Fibroblast of lung (primary cell): ENCODE results near the gene SOX30. TPM values are rescaled to one million over a fixed set of nuclear protein-coding genes. Genes with fewer than 3 reads are reported as not detected.
"Not testable (repeated sequence)": the region's sequence is repeated elsewhere in the genome, so short reads cannot be mapped to it uniquely, and the experiment has no call there.

Experiments used
- DNase-seq, 2 donors: peaks; one replicate each; pipeline versions ENCODE4 v3.0.0 to v3.0.0-alpha.2; 2010; ENCODE audit warnings: low read depth in 2 of 2
- H2AFZ ChIP-seq: 2 replicates; pipeline ENCODE4 v1.5.1; 2012; ENCODE audit warnings: low read length, control low read depth, inconsistent platforms
- H3K27ac ChIP-seq: 2 replicates; pipeline ENCODE4 v1.5.1; 2011; ENCODE audit warnings: low read length, control low read depth; ENCODE audit not compliant: insufficient read depth
- H3K27me3 ChIP-seq: 2 replicates; pipeline ENCODE4 v1.5.1; 2011; ENCODE audit warnings: mild to moderate bottlenecking, low read length; ENCODE audit not compliant: control insufficient read depth, insufficient read depth
- H3K36me3 ChIP-seq: 2 replicates; pipeline ENCODE4 v1.5.1; 2011; ENCODE audit warnings: low read length; ENCODE audit not compliant: control insufficient read depth, insufficient read depth
- H3K4me1 ChIP-seq: 2 replicates; pipeline ENCODE4 v1.5.1; 2011; ENCODE audit warnings: low read length; ENCODE audit not compliant: control insufficient read depth, insufficient read depth; ENCODE audit errors: extremely low read depth
- H3K4me2 ChIP-seq: 2 replicates; pipeline ENCODE4 v1.5.1; 2011; ENCODE audit warnings: low read length, control low read depth; ENCODE audit not compliant: insufficient read depth; ENCODE audit errors: extremely low read depth
- H3K4me3 ChIP-seq, 4 experiments: fragments of 200-600 bp in 1 of 4; sonication (generic) in 1 of 4; replicated peaks in 1 of 4; 2 replicates each; pipeline ENCODE4 v1.5.1; 2011 to 2016; ENCODE audit warnings: low read length in 4 of 4, low read depth in 3 of 4, mild to moderate bottlenecking in 3 of 4, control low read depth in 2 of 4, inconsistent platforms in 1 of 4, mixed read lengths in 1 of 4; ENCODE audit not compliant: insufficient read depth in 1 of 4; ENCODE audit errors: control extremely low read depth in 1 of 4
- H3K79me2 ChIP-seq: 2 replicates; pipeline ENCODE4 v1.5.1; 2012; ENCODE audit warnings: mild to moderate bottlenecking, low read length, inconsistent platforms; ENCODE audit not compliant: control insufficient read depth, insufficient read depth
- H3K9ac ChIP-seq: 2 replicates; pipeline ENCODE4 v1.5.1; 2011; ENCODE audit warnings: mild to moderate bottlenecking, low read length, control low read depth; ENCODE audit not compliant: insufficient read depth
- H3K9me3 ChIP-seq: 2 replicates; pipeline ENCODE4 v1.5.1; 2012; ENCODE audit warnings: low read depth, low read length; ENCODE audit not compliant: control insufficient read depth, insufficient read depth
- H4K20me1 ChIP-seq: 2 replicates; pipeline ENCODE4 v1.5.1; 2011; ENCODE audit warnings: low read length; ENCODE audit not compliant: control insufficient read depth, insufficient read depth; ENCODE audit errors: extremely low read depth
- CTCF ChIP-seq, 2 donors: IDR thresholded peaks in 1 of 2; conservative IDR thresholded peaks in 1 of 2; 1 replicate in 1 of 2; 2 replicates in 1 of 2; pipeline ENCODE4 v1.5.1; 2011 to 2012; ENCODE audit warnings: low read length in 2 of 2, control low read depth in 1 of 2, inconsistent platforms in 1 of 2, low read depth in 1 of 2, mild to moderate bottlenecking in 1 of 2
- EZH2 ChIP-seq: IDR thresholded peaks from 2 replicates; pipeline ENCODE4 v1.5.1; 2012; ENCODE audit warnings: low read length, control low read depth, mild to moderate bottlenecking; ENCODE audit errors: missing control alignments
- polyA plus RNA-seq, 2 donors: library from polyadenylated mRNA; depleted of rRNA in 1 of 2; stranded (reverse) in 1 of 2; unstranded in 1 of 2; fragments of >200 nt; gene quantifications; 2 replicates each; pipeline ENCODE4 v1.2.1, GENCODE V29; 2011 to 2012; ENCODE audit warnings: missing spikeins in 1 of 2
- total RNA-seq: library from RNA; depleted of rRNA; stranded (reverse); fragments of >200 nt; gene quantifications from 2 replicates; pipeline ENCODE4 v1.2.1, GENCODE V29; 2014

Gene SOX30
- total and polyA plus RNA-seq, 2 donors (not counting 1 experiment from before 2014, with no cell fraction given) = 0.02 TPM; not detected in 1

GRCh38 chr5:157679801-157680200 is 27.6 kb upstream of the SOX30 start:
- Histone ChIP-seq H3K9ac (no peak overlapping the region), H4K20me1 (no peaks in the 10 kb centered on the region), H3K9me3 (no peaks in the 10 kb centered on the region), H3K4me1 (no peaks in the 10 kb centered on the region), H3K36me3 (no peaks in the 10 kb centered on the region), H3K79me2 (no peaks in the 10 kb centered on the region), H2AFZ (no peak overlapping the region), H3K4me2 (no peak overlapping the region), H3K27ac (no peak overlapping the region), H3K4me3 (no peak overlapping the region), H3K27me3 (no peaks in the 10 kb centered on the region)
- TF ChIP-seq EZH2 = no peak
- no peak for TF ChIP-seq CTCF (conservative IDR thresholded peaks at IDR 0.05 in 1 of 2, IDR thresholded peaks at IDR 0.05 in 1 of 2; ENCODE audit: low read depth in 1 of 2, low read length in 2 of 2)
- no peak for DNase-seq

GRCh38 chr5:157677931-157678330 is 25.7 kb upstream of the SOX30 start:
- Histone ChIP-seq H2AFZ (no peak overlapping the region), H3K79me2 (no peaks in the 10 kb centered on the region), H3K4me2 (no peak overlapping the region), H3K9ac (no peak overlapping the region), H3K27me3 (no peaks in the 10 kb centered on the region), H3K27ac (no peak overlapping the region), H3K4me1 (no peaks in the 10 kb centered on the region), H4K20me1 (no peaks in the 10 kb centered on the region), H3K4me3 (no peak overlapping the region), H3K36me3 (no peaks in the 10 kb centered on the region), H3K9me3 (no peaks in the 10 kb centered on the region)
- TF ChIP-seq EZH2 (no peak), CTCF (conservative IDR thresholded peaks at IDR 0.05 in 1 of 2, IDR thresholded peaks at IDR 0.05 in 1 of 2; ENCODE audit: low read depth in 1 of 2, low read length in 2 of 2) (no peak)
- DNase-seq = no peak

GRCh38 chr5:157674351-157674750 is 22.1 kb upstream of the SOX30 start:
- not testable (repeated sequence) for DNase-seq, H3K4me1 ChIP-seq, H3K4me2 ChIP-seq, H2AFZ ChIP-seq, H3K79me2 ChIP-seq, H3K36me3 ChIP-seq, H3K9me3 ChIP-seq, H3K9ac ChIP-seq, H3K4me3 ChIP-seq, H3K27me3 ChIP-seq, H3K27ac ChIP-seq, H4K20me1 ChIP-seq
